Activated T-cell treated with anti-CD3 and anti-CD28 coated beads, Interleukin-2, amount 50 U/mL, for 4 hours (primary cell): ENCODE data around the gene PPP1R16B. TPM values are rescaled to one million over a fixed set of nuclear protein-coding genes. Genes with fewer than 3 reads are reported as not detected.

Source experiments
- ATAC-seq, 2 donors: fragments of 200-7000 bp; cut with Tn5 transposase; one replicate each; pipeline ENCODE4 v1.10.0; 2021
- DNase-seq: peaks from one replicate; pipeline ENCODE4 v3.0.0-alpha.2; 2020
- H3K27me3 Mint-ChIP-seq: one replicate; pipeline ENCODE4 v1.8.0; 2021; ENCODE audit warnings: low read depth, mixed read lengths
- H3K36me3 Mint-ChIP-seq: one replicate; pipeline ENCODE4 v1.8.0; 2022; ENCODE audit warnings: mixed read lengths; ENCODE audit not compliant: insufficient read depth
- H3K4me1 Mint-ChIP-seq: one replicate; pipeline ENCODE4 v1.8.0; 2021; ENCODE audit warnings: low read depth, mixed read lengths
- H3K4me3 Mint-ChIP-seq: one replicate; pipeline ENCODE4 v1.8.0; 2021; ENCODE audit warnings: mild to moderate bottlenecking, moderate library complexity, mixed read lengths
- H3K9me3 Mint-ChIP-seq: one replicate; pipeline ENCODE4 v1.8.0; 2021; ENCODE audit warnings: mixed read lengths
- total RNA-seq, 3 donors: library from RNA; stranded (reverse); gene quantifications; one replicate each; pipeline ENCODE4 v1.2.1, GENCODE V29; 2021

Gene PPP1R16B
- total RNA-seq, 3 donors from 2014 or later, result 148 to 163 (median 160) TPM

DNA sequence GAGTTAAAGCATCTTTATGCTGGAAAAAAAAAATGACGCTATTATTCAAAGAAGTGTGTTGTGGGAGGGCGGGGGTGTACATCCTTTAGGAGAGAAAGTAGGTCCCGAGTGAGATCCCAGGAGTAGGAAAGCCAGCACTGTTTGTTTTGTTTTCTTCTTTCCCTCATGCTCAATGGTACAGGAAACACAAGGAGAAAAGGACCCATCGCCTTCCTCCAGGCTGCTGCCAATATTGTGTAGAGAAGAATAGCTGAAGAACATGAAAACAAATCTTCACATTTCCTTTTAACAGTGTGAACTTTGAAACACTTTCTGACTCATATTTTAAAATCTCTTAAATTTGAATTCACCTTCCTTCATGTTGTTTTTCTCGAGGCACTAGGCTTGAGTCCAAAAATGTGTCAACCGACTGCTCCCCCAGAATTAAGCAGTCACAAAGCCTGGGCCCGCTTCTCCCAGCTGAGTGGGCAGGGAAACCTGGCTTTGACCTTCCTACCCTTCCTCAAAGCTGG is 22.3 kb downstream of the PPP1R16B start:
- Mint-ChIP-seq H3K36me3 (peaks cover 44% of the 10 kb centered on the region), H3K4me3 (no peak overlapping the region), H3K4me1 (peaks cover 79% of the 10 kb centered on the region), H3K9me3 (no peaks in the 10 kb centered on the region), H3K27me3 (no peaks in the 10 kb centered on the region)
- DNase-seq (no peak), ATAC-seq (peak; percentile 68 to 71)

DNA sequence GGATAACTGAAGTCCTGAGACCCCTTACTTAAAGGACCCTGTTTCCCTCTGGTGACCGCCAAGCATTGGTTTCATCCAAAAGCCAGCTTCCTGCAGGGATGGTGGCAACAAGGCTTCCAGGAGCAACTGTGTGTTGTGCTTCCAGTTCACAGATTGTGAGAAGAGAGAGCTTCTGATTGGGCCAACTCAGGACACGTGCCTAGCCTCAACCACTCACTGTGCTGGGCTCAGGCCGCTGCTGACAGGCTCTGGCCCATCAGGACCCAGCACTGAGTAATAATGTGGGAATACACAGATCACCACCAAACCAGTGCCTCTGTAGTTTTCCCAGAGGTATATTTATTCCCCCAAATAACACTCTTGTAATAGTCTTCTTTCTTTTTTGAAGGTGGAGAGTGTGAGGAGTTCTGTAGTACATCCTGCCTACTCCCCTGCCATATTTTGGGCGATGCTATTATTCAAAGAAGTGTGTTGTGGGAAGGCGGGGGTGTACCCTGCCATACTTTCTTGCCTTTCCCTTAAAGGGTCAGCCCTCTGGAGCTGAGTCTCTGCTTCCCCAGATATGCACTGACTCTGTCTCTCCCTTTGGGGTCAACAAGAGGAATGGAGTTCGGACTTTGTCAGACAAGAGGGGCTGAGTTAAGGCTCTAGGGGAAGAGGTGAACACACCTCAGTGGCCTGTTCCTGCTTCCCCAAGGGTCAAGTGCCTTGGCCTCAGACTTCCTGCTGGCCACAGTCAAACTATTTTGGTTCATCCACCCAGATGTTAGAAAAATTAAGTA is 23.2 kb downstream of the PPP1R16B start:
- Mint-ChIP-seq H3K27me3 (no peaks in the 10 kb centered on the region), H3K36me3 (peaks cover 48% of the 10 kb centered on the region), H3K4me1 (peaks cover 84% of the 10 kb centered on the region), H3K9me3 (no peaks in the 10 kb centered on the region), H3K4me3 (no peak overlapping the region)
- no peak for DNase-seq
- no peak for ATAC-seq

DNA sequence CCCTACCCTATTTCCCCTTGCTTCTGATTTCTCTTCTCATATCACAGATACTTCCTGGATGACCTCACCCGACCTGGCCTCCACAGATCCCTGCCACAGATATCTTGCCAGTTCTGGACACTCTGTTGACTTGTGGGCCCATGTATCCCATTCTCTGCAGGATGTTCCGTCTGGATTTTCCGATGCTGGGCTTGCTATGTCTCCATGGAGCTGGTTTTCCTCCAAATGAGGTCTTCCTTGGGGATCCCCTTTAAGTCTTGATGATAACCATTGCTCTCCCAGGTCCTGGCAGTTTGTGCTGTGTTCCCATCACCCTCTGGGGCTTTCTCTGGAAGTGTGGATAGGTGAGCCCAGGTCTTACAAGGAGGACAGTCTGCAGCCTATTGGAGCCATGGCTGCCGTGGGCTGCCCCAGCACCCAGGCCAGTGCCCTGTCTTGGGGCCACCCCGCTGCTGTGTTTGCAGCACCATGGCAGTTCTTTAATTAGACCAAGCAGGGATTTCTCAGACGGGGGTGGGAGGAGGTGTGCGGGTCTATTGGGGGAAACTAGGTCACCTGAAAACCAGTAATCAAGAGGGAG is 23.9 kb downstream of the PPP1R16B start:
- H3K36me3 Mint-ChIP-seq, result peaks cover 45% of the 10 kb centered on the region

DNA sequence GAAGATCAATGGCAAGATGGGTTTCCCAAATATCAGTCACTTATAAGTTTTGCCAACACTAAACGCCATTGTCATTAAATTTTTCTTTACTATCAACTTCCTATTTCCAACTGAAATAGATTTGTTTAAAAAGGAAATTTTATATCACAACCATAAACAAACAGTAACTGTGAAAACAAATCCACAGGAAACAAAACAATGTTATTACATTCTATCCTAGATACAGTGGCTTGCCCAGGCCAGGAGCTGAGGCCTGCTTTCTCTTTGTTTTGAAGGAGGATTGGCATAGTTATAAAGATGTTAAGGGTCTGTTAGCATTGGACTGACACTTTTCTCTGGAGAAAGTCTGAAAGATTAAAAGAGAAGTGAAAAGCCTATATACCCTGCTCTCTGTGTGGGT is 24.9 kb downstream of the PPP1R16B start:
- Mint-ChIP-seq H3K36me3 (peaks cover 41% of the 10 kb centered on the region), H3K4me1 (peaks cover 85% of the 10 kb centered on the region), H3K4me3 (no peak overlapping the region), H3K9me3 (no peaks in the 10 kb centered on the region), H3K27me3 (no peaks in the 10 kb centered on the region)
- DNase-seq (no peak), ATAC-seq (no peak)

More for the DNA sequence above, 23.9 kb downstream of the PPP1R16B start:
- Mint-ChIP-seq H3K9me3 (no peaks in the 10 kb centered on the region), H3K4me1 (peaks cover 84% of the 10 kb centered on the region), H3K4me3 (no peak overlapping the region), H3K27me3 (no peaks in the 10 kb centered on the region)
- no peak for ATAC-seq
- no peak for DNase-seq

GRCh38 chr20:38831049-38831691 is 25.7 kb downstream of the PPP1R16B start:
- no peak overlapping the region for H3K4me3 Mint-ChIP-seq
- H3K9me3 Mint-ChIP-seq, result no peaks in the 10 kb centered on the region
- no peak for ATAC-seq
- peaks cover 41% of the 10 kb centered on the region for H3K36me3 Mint-ChIP-seq
- DNase-seq, result no peak
- no peaks in the 10 kb centered on the region for H3K27me3 Mint-ChIP-seq
- peaks cover 77% of the 10 kb centered on the region for H3K4me1 Mint-ChIP-seq

GRCh38 chr20:38831995-38832620 is 26.6 kb downstream of the PPP1R16B start:
- peaks cover 71% of the 10 kb centered on the region for H3K4me1 Mint-ChIP-seq
- peaks cover 44% of the 10 kb centered on the region for H3K36me3 Mint-ChIP-seq
- H3K4me3 Mint-ChIP-seq, result no peak overlapping the region
- no peaks in the 10 kb centered on the region for H3K9me3 Mint-ChIP-seq
- DNase-seq (no peak), ATAC-seq (no peak)
- H3K27me3 Mint-ChIP-seq, result no peaks in the 10 kb centered on the region

- no peaks in the 10 kb centered on the region for H3K9me3 Mint-ChIP-seq
- ATAC-seq (peak; percentile 88 to 89), DNase-seq (no peak)
- peak overlapping the region; percentile 20 for H3K4me3 Mint-ChIP-seq
- H3K4me1 Mint-ChIP-seq, result peaks cover 61% of the 10 kb centered on the region
- peaks cover 38% of the 10 kb centered on the region for H3K36me3 Mint-ChIP-seq
- no peaks in the 10 kb centered on the region for H3K27me3 Mint-ChIP-seq
These were observed 27.8 kb downstream of the PPP1R16B start for GRCh38 chr20:38833154-38833856.

DNA sequence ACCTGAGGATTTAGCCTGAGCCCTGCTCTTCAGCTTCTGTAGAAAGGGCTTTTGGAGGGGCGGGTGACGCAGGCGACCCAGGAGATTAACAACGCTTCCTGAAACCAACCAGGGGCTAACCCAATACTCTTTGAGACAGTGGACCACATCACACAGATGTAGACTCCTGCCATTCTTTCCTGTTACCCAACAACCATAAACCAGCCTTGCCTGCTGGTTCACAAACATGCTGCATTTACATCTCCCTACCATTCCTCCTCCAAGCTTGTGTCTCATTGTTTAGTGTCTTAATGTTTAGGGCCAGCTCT is 28.3 kb downstream of the PPP1R16B start:
- ATAC-seq, result peak; percentile 19 to 36
- Mint-ChIP-seq H3K9me3 (no peaks in the 10 kb centered on the region), H3K36me3 (peaks cover 40% of the 10 kb centered on the region), H3K4me3 (no peak overlapping the region), H3K27me3 (no peaks in the 10 kb centered on the region), H3K4me1 (peaks cover 59% of the 10 kb centered on the region)
- DNase-seq, result no peak

GRCh38 chr20:38834868-38835267 is 29.4 kb downstream of the PPP1R16B start:
- DNase-seq (no peak), ATAC-seq (peak in 1 of 2 donors; percentile 29)
- Mint-ChIP-seq H3K36me3 (peaks cover 40% of the 10 kb centered on the region), H3K4me1 (peaks cover 60% of the 10 kb centered on the region), H3K4me3 (no peak overlapping the region), H3K9me3 (no peaks in the 10 kb centered on the region), H3K27me3 (no peaks in the 10 kb centered on the region)

GRCh38 chr20:38835792-38836191 is 30.3 kb downstream of the PPP1R16B start:
- no peak overlapping the region for H3K4me3 Mint-ChIP-seq
- peaks cover 61% of the 10 kb centered on the region for H3K4me1 Mint-ChIP-seq
- H3K9me3 Mint-ChIP-seq, result no peaks in the 10 kb centered on the region
- no peak for DNase-seq
- H3K36me3 Mint-ChIP-seq, result peaks cover 38% of the 10 kb centered on the region
- ATAC-seq, result no peak
- H3K27me3 Mint-ChIP-seq, result no peaks in the 10 kb centered on the region

DNA sequence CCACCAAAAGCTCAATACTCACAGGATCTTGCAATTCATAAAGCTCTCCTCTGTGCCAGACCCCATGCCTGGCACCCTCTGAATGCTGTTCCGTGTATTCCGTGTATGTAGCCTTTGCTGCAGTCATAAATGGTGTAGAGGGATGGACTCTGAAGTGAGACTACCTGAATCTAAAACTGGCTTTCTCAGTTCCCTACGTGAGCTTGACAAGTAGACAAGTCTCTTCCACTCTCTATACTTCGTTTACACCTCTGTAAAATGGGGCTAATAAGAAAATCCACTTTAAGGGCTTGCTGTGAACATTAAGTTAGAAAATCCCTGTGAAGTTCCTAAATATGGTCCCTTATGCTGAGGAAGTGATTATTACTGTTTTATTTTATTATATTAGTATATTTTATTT is 31.5 kb downstream of the PPP1R16B start:
- Mint-ChIP-seq H3K4me3 (no peak overlapping the region), H3K36me3 (peaks cover 34% of the 10 kb centered on the region), H3K4me1 (peaks cover 60% of the 10 kb centered on the region), H3K9me3 (no peaks in the 10 kb centered on the region), H3K27me3 (no peaks in the 10 kb centered on the region)
- ATAC-seq (no peak), DNase-seq (no peak)

GRCh38 chr20:38838326-38838725 is 32.8 kb downstream of the PPP1R16B start:
- no peak overlapping the region for H3K4me3 Mint-ChIP-seq
- ATAC-seq (no peak), DNase-seq (no peak)
- no peaks in the 10 kb centered on the region for H3K27me3 Mint-ChIP-seq
- H3K9me3 Mint-ChIP-seq, result no peaks in the 10 kb centered on the region
- peaks cover 30% of the 10 kb centered on the region for H3K36me3 Mint-ChIP-seq
- H3K4me1 Mint-ChIP-seq, result peaks cover 62% of the 10 kb centered on the region

DNA sequence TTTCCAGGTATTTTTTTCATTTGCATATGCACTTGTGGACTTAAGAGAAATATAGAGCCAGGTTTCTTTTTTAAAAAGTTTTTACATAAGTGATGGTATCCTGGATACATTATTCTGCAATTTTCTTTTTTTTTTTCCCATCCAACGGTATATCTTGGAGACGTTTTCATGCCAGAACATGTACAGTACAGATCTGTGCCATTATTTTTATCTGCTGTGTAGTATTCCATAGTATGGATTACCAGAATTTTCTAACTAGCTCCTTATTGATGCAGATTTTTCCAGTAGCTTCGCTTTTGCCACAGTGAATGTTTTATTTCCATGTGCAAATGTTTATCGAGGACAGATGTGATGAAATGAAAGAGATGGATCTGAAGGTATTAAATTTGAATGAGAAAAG is 34.1 kb downstream of the PPP1R16B start:
- H3K4me3 Mint-ChIP-seq, result peak overlapping the region; percentile 8

More for the DNA sequence above, 34.1 kb downstream of the PPP1R16B start:
- Mint-ChIP-seq H3K36me3 (peaks cover 26% of the 10 kb centered on the region), H3K4me1 (peaks cover 65% of the 10 kb centered on the region), H3K27me3 (no peaks in the 10 kb centered on the region), H3K9me3 (no peaks in the 10 kb centered on the region)
- ATAC-seq (no peak), DNase-seq (no peak)
